HCT116 (cell line): ENCODE data around the gene DBN1. TPM values are rescaled to one million over a fixed set of nuclear protein-coding genes. Genes with fewer than 3 reads are reported as not detected.

ENCODE experiments used
- ATAC-seq: fragments of 200-7000 bp; cut with Tn5 transposase; 2 replicates; pipeline ENCODE4 v1.9.1; 2020; ENCODE audit warnings: mild to moderate bottlenecking, moderate library complexity
- BruUV-seq: library from RNA; stranded (reverse); fragments of 400-500 nt; replicated peaks from 2 replicates; lab custom pipeline; 2021; lab: Mats Ljungman, UMichigan
- CTCF ChIA-PET: fragments of 300-600 bp; sonication (Branson Sonifier 250); formaldehyde crosslinking; loops from one replicate; lab custom pipeline; 2021; ENCODE audit warnings: antibody characterized with exemption; lab: Charles Lee
- POLR2A ChIA-PET: fragments of 300-600, 350-600 bp; sonication (Branson Sonifier 250); formaldehyde crosslinking; loops from one replicate; lab custom pipeline; 2021; ENCODE audit warnings: antibody characterized with exemption; lab: Charles Lee
- RAD21 ChIA-PET, 2 experiments: fragments of 300-600 bp; sonication (Branson Sonifier 250); formaldehyde crosslinking; loops; one replicate each; lab custom pipeline; 2023; ENCODE audit warnings: low total read pairs in 2 of 2; ENCODE audit not compliant: uncharacterized antibody in 2 of 2, unreplicated experiment in 2 of 2, low non-redundant PET in 1 of 2; lab: Charles Lee
- DNase-seq: peaks from one replicate; pipeline ENCODE4 v3.0.0-alpha.2; 2010; ENCODE audit warnings: low read depth, low spot score
- H2AFZ ChIP-seq: fragments of 200-600 bp; shearing (Covaris generic), sonication (generic); 2 replicates; pipeline ENCODE4 v1.6.1; 2017; ENCODE audit warnings: low read depth, mixed run types, mixed read lengths, antibody characterized with exemption, low read length; ENCODE audit not compliant: poor library complexity, severe bottlenecking
- H3K27ac ChIP-seq: 2 replicates; pipeline ENCODE4 v1.5.1; 2012; ENCODE audit warnings: low read depth, low read length
- H3K27me3 ChIP-seq: fragments of 200-600 bp; sonication (generic); 2 replicates; pipeline ENCODE4 v1.6.1; 2016; ENCODE audit warnings: mixed run types, low read length, mixed read lengths; ENCODE audit not compliant: insufficient read depth
- H3K36me3 ChIP-seq, 2 experiments: fragments of 200-500 bp in 1 of 2; fragments of 200-600 bp in 1 of 2; sonication (Bioruptor generic) in 1 of 2; sonication (generic) in 1 of 2; 2 replicates each; pipeline versions ENCODE4 v1.5.1 to v1.6.1; 2014 to 2016; ENCODE audit warnings: low read length in 2 of 2, inconsistent platforms in 1 of 2, mixed read lengths in 1 of 2, mixed run types in 1 of 2; ENCODE audit not compliant: insufficient read depth in 2 of 2, control insufficient read depth in 1 of 2
- H3K4me1 ChIP-seq, 2 experiments: fragments of 200-600 bp in 1 of 2; sonication (generic) in 1 of 2; 2 replicates each; pipeline versions ENCODE4 v1.5.1 to v1.6.1; 2012 to 2017; ENCODE audit warnings: low read length in 2 of 2, inconsistent platforms in 1 of 2, mild to moderate bottlenecking in 1 of 2, mixed read lengths in 1 of 2, mixed run types in 1 of 2, moderate library complexity in 1 of 2; ENCODE audit not compliant: insufficient read depth in 2 of 2, control insufficient read depth in 1 of 2
- H3K4me2 ChIP-seq: fragments of 200-600 bp; sonication (generic); 2 replicates; pipeline ENCODE4 v1.6.1; 2017; ENCODE audit warnings: mixed run types, low read length, mixed read lengths
- H3K4me3 ChIP-seq, 2 experiments: fragments of 200-600 bp in 1 of 2; sonication (generic) in 1 of 2; replicated peaks in 1 of 2; 2 replicates each; pipeline ENCODE4 v1.5.1; 2011 to 2016; ENCODE audit warnings: low read length in 2 of 2, control low read depth in 1 of 2, low read depth in 1 of 2, mild to moderate bottlenecking in 1 of 2, mixed read lengths in 1 of 2, mixed run types in 1 of 2
- H3K79me2 ChIP-seq: fragments of 200-600 bp; sonication (generic); 2 replicates; pipeline ENCODE4 v1.6.1; 2017; ENCODE audit warnings: mild to moderate bottlenecking, mixed run types, low read length, moderate library complexity, mixed read lengths; ENCODE audit not compliant: insufficient read depth
- H3K9ac ChIP-seq: fragments of 200-600 bp; sonication (generic); 2 replicates; pipeline ENCODE4 v1.6.1; 2016; ENCODE audit warnings: low read length, mixed read lengths
- H3K9me2 ChIP-seq: fragments of 200-600 bp; sonication (generic), shearing (Covaris generic); 2 replicates; pipeline ENCODE4 v1.6.1; 2017; ENCODE audit warnings: mixed run types, mild to moderate bottlenecking, moderate library complexity; ENCODE audit not compliant: insufficient read depth
- H3K9me3 ChIP-seq, 2 experiments: fragments of 200-500 bp in 1 of 2; fragments of 200-600 bp in 1 of 2; sonication (Bioruptor generic) in 1 of 2; sonication (generic) in 1 of 2; 2 replicates each; pipeline ENCODE4 v1.6.1; 2014 to 2017; ENCODE audit warnings: low read length in 2 of 2, mixed read lengths in 2 of 2, inconsistent platforms in 1 of 2, low read depth in 1 of 2, mild to moderate bottlenecking in 1 of 2, mixed run types in 1 of 2, moderate library complexity in 1 of 2; ENCODE audit not compliant: control insufficient read depth in 1 of 2, insufficient read depth in 1 of 2
- H4K20me1 ChIP-seq: fragments of 200-600 bp; sonication (generic), shearing (Covaris generic); 2 replicates; pipeline ENCODE4 v1.6.1; 2017; ENCODE audit warnings: mixed run types, mild to moderate bottlenecking, moderate library complexity; ENCODE audit not compliant: insufficient read depth
- CBX3 ChIP-seq: IDR thresholded peaks from 2 replicates; pipeline ENCODE4 v1.6.1; 2012; ENCODE audit warnings: low read depth
- CEBPB ChIP-seq: IDR thresholded peaks from 2 replicates; pipeline ENCODE4 v1.6.1; 2012; ENCODE audit warnings: low read depth
- CTCF ChIP-seq, 3 experiments: fragments of 200-600 bp in 1 of 3; sonication (generic) in 1 of 3; IDR thresholded peaks in 2 of 3; conservative IDR thresholded peaks in 1 of 3; 2 replicates each; pipeline ENCODE4 v1.5.1; 2012 to 2017; ENCODE audit warnings: low read depth in 2 of 3, low read length in 2 of 3, antibody characterized with exemption in 1 of 3, borderline replicate concordance in 1 of 3, control low read depth in 1 of 3, mild to moderate bottlenecking in 1 of 3, mixed read lengths in 1 of 3, mixed run types in 1 of 3, moderate library complexity in 1 of 3; ENCODE audit not compliant: insufficient read depth in 1 of 3
- EZH2phosphoT487 ChIP-seq: fragments of 200-600 bp; IDR thresholded peaks from 2 replicates; pipeline ENCODE4 v1.6.1; 2018; ENCODE audit warnings: antibody characterized with exemption, borderline replicate concordance
- POLR2AphosphoS5 ChIP-seq: IDR thresholded peaks from 2 replicates; pipeline ENCODE4 v1.6.1; 2011; ENCODE audit warnings: mild to moderate bottlenecking, low read depth, low read length, moderate library complexity
- TCF7L2 ChIP-seq: IDR thresholded peaks from 2 replicates; pipeline ENCODE4 v1.7.0; 2011; ENCODE audit warnings: borderline replicate concordance, inconsistent platforms; ENCODE audit not compliant: insufficient read depth, insufficient read length; ENCODE audit errors: extremely low read depth
- YY1 ChIP-seq: IDR thresholded peaks from 2 replicates; pipeline ENCODE4 v1.6.1; 2011; ENCODE audit warnings: low read length, low read depth, moderate library complexity, mild to moderate bottlenecking; ENCODE audit not compliant: insufficient replicate concordance; ENCODE audit errors: extremely low read depth
- ZFX ChIP-seq: fragments of 450-650 bp; IDR thresholded peaks from 2 replicates; pipeline ENCODE4 v1.6.1; 2017
- intact Hi-C: fragments of 100-400 bp; cut with micrococcal nuclease; formaldehyde crosslinking; loops from 2 replicates; pipeline ENCODE4 v1.10.0; 2022
- total RNA-seq: library from RNA; stranded (reverse); gene quantifications from one replicate; pipeline ENCODE4 v1.2.1, GENCODE V29; 2021; ENCODE audit not compliant: unreplicated experiment

DBN1 gene
- total RNA-seq, 1 experiment from 2014 or later, result 144 TPM

GRCh38 chr5:177447611-177448243 is 25.7 kb downstream of the DBN1 start:
- peak overlapping the region; percentile 55 to 86 for H3K4me3 ChIP-seq
- CTCF ChIA-PET, result interaction anchor here (1.1 to 6.3 kb wide), 7 partner anchors 7 to 79 kb away, joined by 3 to 53 read pairs (median 7); partner anchors contain the start of gene PDLIM7

More at GRCh38 chr5:177447611-177448243, 25.7 kb downstream of the DBN1 start:
- ChIA-PET RAD21 (interaction anchor here (1.2 kb wide), 4 partner anchors 43 to 77 kb away, joined by 3 to 4 read pairs (median 4); no protein-coding TSS in a partner anchor), POLR2A (interaction anchor here (0.7 to 2.2 kb wide), 7 partner anchors 10 to 146 kb away, joined by 3 to 9 read pairs (median 5); partner anchors contain the start of gene PDLIM7)
- Histone ChIP-seq H2AFZ (no peak overlapping the region), H3K36me3 (peaks cover 0 to 17% of the 10 kb centered on the region in 2 experiments; a peak in 2 of 4 replicates), H4K20me1 (peaks cover 3% of the 10 kb centered on the region; the same call in 1 of the 2 replicates), H3K9me2 (no peaks in the 10 kb centered on the region), H3K4me1 (peaks cover 18 to 65% of the 10 kb centered on the region in 2 experiments), H3K27me3 (no peaks in the 10 kb centered on the region), H3K79me2 (peaks cover 74% of the 10 kb centered on the region), H3K27ac (peak overlapping the region; percentile 95), H3K9ac (peak overlapping the region; percentile 99), H3K4me2 (peak overlapping the region; percentile 99), H3K9me3 (no peaks in the 10 kb centered on the region)
- no TSS peak for BruUV-seq
- ATAC-seq, result peak; percentile 55
- intact Hi-C loops, result no loop called here
- peak; percentile 73 for DNase-seq
- TF ChIP-seq TCF7L2, result peak; percentile 42
- peak; percentile 40 for TF ChIP-seq YY1
- no peak; the same call in 1 of the 2 replicates for TF ChIP-seq ZFX
- TF ChIP-seq EZH2phosphoT487, result no peak
- no peak for TF ChIP-seq CBX3
- peak; percentile 71 for TF ChIP-seq POLR2AphosphoS5
- no peak for TF ChIP-seq CEBPB
- TF ChIP-seq CTCF (IDR thresholded peaks at IDR 0.05 in 2 of 3, conservative IDR thresholded peaks at IDR 0.05 in 1 of 3; ENCODE audit: borderline replicate concordance in 1 of 3, insufficient read depth in 1 of 3, low read depth in 2 of 3, low read length in 2 of 3), result 0 out of 6 replicates have a peak, but pooled peaks of 1 of the 3 experiments have one; percentile 11
